ENCODE measurements around the gene ZBTB20.
"Not testable (repeated sequence)": the region's sequence is repeated elsewhere in the genome, so short reads cannot be mapped to it uniquely, and the experiment has no call there.

ZBTB20 gene

DNA sequence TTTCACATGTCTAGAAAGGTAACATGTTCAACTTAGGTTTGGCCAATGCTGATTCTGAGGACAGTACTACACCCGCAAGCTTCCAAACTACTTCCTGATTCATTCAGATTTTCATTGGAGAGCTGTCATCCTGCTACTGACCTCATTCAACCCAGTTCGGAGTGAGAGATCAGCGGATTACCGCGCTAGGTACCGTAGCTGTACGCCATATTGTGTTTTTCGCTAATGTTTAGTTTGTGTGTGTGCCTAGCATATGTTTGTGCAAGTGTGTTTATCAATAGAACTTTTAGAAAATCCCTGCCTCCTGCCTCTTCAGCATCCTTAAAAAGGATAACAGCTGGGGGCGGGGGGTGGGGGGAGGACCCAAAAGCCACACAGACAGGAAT, 1.1 kb downstream of the ZBTB20 start:
- DNase-seq = peak; percentile 47

DNA sequence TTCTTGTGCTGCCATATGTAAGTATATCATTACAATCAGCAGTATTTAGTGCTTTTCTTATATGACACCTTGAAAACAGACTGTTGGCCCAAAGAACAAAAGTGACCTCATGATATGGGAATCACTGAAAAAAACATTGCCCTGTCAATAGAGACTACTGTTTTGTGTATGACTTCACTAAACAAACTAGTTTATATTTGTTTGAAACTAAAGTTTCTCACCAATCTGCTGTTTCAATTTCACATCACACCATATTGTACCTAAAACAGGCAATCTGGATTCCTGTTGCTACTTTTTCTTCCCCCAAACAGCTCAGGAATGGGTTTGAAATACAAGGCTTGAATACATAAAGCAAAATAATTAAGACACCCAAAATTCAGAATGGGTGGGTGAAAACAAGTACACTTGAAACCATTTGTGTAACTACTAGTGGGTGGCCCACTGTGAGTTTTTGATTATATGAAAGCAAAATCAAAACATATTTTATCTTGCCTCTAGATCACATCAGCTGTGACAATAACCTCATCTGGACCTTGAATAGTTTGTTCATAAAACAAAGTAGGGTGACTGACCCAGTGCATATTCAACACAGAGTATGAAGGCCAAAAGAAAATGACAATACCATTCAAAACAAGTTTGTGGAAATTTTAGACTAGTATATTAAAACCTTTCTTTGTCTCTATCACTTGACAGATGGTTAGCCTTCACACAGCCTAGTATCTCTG, 5.9 kb downstream of the ZBTB20 start:
- no peak for DNase-seq

DNA sequence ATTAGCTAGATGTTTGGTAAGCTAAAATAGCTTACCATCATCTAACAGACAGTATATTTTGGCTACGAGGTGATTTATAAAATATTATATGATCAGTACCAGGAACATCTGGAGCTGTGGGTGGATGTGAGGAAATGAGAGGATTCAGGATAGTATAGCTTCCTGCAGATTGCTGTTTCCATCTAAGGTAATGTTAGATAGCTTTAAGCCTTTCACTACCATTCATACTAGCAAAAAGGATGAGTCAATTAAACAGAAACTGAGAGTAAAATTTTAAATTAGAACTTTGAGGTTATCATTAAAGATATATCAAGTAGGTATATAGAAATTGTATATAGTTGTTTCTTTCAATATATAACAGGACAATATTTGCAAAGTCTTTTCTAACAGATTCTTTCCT, 8.0 kb downstream of the ZBTB20 start:
- no peak for DNase-seq

DNA sequence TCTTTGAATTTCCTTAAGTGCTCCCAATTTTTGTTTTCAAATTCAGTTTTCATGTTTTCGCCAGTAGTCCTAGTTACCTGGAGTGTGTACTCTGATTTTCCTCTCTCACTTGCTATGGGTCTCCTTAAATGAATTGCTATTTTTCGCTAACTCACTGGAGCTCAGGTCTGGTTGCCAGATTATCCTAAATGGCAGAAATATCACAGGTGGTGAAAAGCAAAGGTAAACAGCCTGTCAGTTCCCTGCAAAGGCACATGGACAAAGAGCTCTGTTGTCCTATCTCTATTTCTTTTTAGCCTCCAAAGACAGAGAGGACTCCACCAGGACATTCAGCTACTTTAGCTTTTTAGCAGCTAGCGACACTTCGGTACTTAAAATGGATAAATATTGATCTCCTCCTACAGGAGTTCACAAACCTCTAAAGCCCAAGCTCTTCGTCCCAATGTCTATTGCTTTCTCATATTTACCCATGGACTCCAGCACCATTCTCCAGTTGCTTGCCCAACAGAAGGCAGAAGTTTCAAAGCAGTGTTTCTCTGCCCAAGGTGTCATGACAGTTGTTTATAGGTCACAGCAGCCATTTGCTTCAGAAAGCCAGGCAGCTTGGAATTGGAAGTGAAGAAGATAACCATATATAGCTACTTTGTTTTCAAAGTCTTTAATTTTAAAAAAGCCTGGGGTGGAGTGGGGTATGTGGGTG, 12.3 kb downstream of the ZBTB20 start:
- no peak for DNase-seq

DNA sequence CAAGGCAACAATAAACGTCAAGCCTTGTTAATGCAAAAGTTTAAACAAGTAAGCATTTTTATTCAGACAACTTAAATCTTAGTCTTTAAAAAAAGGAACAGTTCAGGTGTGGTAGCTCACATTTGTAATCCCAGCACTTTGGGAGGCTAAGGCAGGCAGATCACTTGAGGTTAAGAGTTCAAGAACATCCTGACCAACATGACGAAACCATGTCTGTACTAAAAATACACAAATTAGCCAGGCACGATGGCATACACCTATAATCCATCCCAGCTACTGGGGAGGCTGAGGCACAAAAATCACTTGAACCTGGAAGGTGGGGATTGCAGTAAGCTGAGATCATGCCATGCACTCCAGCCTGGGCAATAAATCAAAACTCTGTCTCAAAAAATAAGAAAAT, 19.9 kb downstream of the ZBTB20 start:
- DNase-seq = no peak

DNA sequence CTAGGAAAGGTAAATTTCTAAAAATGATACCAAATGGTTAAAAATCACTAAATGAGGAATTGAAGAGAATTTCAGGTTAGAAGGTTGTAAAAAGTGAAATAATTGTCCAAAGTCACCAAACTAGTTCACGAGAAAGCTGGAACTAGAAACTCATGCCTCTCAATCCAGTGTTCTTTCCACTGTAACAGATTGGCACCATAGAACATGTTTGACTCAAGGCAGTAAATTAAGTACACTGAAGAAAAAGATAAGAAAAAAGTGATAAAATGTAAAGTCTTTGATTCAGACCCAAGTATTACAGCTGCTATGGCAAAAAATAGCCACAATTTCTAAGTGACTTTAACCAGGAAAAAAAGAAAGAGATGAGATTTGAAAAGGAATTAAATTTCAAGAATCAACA, 26.5 kb downstream of the ZBTB20 start:
- DNase-seq = no peak

DNA sequence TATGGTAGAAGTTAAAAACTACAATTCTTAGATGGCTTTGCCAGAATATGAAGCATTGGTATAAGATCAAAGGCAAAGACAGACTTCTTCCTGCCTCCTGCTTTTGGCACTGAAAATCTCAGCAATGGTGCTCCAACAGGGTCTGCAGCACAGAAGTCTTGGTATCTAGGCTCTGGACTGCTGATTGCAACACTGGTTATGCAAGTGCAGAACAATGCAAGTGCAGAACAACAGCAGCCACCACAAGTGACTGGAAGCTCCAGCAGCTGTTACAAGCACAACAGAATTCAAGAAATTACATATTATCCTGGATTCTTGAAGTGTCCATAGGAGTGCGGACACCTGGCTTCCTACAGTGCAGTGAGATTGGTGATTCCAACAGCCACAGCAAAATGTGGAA, 33.7 kb downstream of the ZBTB20 start:
- no peak for DNase-seq

DNA sequence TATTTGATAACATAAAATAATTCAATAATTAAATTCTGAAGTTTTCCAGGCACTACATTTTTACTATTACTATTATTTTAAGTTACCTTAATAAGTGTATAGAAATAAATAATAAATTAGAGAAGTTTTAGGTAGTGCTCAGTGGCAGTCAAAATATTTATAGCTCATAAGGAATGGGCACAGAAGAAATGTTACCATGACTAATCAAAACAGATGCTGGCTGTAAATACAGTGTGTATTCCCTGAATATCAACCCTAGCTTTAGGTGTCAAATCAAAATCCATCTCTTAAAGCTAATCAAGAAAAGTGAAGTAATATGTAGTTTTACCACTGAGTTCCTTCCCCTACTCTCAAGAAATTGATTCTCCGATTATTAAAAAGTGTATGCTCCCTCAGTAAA, 35.5 kb downstream of the ZBTB20 start:
- no peak for DNase-seq

DNA sequence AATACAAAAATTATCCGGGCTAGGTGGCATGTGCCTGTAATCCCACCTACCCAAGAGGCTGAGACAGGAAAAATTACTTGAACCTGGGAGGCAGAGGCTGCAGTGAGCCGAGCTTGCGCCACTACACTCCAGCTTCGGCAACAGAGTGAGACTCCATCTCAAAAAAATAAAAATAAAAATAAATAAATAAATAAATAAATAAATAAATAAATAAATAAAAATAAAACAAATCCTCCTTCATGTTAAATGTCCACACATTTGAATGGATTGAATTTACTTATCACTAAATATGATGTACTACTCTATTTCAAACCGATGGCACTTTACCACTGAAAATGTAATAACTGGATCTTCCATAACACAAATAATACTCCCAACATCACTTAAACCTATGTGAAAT, 36.3 kb downstream of the ZBTB20 start:
- no peak for DNase-seq

DNA sequence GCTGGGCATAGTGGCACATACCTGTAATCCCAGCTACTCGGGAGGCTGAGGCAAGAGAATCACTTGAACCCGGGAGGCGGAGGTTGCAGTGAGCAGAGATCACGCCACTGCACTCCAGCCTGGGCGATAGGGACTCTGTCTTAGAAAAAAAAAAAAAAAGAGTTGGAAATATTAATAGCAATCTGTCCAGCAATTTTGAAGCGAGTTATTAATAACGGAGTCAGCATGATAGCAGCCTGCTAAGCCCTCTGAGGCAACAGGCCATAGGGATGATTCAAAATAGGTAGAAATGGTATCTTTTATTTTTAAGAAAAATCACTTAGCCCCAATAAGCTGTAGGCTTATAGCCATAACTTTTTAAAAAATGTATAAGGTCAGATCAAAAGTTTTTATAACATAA, 37.0 kb downstream of the ZBTB20 start:
- not testable (repeated sequence) for DNase-seq

DNA sequence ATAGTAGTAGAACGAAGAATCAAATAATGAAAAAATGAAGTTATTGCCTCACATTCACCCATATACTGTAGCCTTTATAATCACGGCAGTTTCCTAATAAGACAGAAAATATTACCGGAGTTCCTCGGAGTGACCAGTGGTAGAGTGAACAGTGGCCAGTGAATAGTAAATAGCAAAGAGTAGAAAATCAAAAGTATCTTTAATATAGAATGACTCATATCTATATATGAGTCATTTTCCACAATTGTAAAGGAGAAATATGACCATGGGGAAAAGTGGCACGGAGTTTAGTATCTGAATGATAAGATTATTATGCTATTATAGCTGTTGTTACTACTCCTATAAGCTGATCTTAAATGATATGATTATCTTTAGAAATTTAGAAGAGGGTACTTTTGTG, 38.5 kb downstream of the ZBTB20 start:
- no peak for DNase-seq

DNA sequence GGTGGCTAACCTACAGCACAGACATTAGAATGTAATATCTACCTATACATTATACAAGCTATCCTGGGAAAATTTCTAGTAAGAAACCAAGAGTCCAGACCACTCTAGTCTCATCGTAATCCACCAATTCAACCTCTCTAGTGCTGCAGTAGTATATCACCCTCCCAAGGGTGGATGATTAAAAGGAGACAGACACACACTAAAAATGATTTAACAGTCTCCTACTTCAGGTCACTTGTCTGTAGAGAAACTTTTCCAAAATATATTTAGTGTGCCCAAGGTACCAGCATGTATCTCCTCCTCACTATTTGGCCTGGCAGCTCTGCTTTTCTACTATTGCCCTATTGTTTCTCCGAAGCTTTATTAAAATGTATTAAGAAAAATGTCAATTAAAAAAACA, 45.0 kb downstream of the ZBTB20 start:
- no peak for DNase-seq

DNA sequence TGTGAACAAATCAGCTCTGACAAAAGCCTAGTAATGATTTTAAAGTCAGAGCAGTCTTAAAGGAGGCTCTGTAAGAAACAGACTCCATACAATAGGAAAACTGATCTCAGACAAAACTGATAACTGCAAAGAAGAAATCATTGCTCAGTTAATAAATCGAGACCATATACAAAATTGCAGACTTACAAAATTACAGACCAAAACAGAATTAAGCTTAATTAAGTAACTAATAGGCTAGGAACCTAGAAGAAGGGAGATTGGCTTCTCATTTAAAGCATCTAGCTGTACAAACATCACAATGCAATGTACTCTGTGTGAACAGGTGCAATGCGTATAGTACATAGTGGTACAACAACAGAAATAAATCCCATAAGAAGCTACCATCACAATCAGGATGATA, 46.3 kb downstream of the ZBTB20 start:
- no peak for DNase-seq

DNA sequence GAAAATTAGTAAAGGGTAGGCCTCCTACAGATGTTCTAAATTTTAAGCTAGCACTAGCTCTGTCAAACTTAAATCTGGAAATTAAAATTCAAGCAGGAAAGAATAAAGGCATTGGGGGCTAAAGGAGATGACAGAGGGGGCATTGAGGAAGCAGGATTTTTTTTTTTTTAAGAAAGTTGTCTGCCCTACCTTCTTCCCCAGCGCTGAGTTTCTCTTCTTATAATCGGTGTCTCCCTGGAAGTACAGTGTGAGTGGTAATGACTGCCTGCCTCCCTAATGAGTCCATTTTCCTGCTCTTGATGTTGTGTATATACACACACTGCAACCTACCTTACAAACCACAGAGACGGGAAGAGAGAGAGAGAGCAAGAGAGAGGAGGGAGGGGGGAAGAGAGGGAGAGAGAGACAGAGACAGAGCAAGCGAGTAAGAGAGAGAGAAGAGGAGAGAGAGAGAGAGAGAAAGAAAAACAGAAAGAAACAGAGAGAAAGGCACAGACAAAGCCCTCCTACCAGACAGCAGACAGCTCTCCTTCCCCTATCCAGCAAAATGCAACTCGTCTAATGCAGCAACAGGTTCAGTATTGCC, 47.0 kb downstream of the ZBTB20 start:
- DNase-seq = peak; percentile 12

DNA sequence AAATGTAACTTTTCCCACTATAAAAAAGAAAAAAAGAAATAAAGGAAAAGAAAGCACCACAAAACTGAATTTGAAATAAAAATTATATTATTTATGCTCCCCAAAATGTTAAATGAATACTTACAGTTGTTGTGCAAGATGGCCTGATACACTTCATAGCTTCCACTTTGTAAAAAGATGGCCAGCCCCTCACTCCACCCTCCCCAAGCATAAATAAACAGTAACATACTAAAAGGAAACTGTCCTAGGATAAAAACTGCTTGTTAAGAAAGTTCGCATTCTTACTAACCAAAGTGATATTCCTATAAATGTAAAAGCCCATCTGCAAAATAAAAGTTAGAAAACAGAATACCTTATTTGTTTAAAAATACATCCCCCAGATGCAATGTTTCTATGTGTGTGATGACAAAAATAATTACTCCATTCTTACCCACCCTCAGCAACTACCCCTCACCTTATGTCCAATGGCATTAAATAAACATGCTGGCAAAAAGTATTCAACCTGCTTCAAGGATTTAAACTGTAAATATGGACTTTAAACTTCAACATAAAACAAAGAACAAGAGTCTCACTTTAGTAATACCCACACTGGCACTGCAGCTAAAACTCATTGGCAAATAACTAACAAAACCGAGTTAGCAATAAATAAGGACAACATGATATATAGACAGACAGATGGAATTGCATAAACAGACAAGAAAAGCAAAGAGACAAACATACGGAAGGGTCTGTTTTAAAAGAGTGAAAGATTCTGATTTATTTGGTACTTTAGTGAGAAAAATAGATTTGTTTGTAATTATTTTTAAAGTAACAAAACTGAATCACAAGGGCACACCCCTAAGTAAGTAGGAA, 47.7 kb downstream of the ZBTB20 start:
- no peak for DNase-seq

DNA sequence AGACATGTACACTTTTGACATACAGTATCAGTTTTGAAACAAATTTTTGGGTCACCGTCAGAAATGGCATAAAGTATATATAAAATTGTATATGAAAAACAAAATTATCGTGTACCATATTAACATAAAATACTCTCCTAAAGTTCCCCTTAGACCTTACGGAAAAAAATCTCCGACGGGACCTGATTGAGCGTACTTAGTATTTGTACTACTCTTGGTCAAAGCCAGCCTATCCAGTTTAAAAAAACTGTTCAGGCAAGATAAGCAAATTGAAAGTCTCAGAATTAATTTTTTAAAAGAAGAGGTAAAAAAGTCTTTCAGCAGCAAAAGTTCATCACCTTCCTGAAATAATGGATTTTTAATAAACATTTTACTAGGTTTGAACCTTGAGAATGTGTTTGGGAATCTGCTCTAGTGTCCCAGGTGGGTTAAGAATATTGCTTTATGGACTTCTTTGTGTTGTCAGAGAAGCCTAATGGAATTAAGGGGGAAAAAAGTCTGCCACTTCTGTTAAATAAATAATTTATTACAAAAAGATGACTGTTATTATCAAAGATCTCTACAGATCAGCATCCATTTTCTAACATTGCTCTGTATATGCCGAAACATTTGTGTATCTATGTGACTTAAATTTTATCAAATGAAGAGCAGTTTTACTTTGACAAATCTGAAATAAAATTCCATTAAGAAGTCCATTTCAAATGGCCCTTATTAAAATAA, 48.6 kb downstream of the ZBTB20 start:
- no peak for DNase-seq

DNA sequence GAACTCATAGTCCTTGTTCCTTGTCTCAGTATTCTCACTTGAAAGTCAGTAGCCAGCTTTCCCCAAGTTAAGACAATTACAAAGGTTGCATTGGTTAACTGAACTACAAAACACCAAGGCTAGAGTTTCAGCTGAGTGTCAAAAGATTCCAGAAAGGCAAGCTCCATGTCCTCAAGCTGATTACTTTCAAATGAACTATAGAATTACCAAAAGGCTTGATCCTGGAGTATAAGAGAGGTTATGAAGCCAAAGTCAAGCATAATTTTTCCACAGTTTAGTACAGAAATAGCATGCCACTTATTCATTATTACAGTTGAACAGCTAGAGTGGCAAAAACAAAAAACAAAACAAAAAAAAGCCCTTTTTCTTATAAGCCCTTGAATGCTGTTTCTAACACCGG, 51.9 kb downstream of the ZBTB20 start:
- DNase-seq = no peak

DNA sequence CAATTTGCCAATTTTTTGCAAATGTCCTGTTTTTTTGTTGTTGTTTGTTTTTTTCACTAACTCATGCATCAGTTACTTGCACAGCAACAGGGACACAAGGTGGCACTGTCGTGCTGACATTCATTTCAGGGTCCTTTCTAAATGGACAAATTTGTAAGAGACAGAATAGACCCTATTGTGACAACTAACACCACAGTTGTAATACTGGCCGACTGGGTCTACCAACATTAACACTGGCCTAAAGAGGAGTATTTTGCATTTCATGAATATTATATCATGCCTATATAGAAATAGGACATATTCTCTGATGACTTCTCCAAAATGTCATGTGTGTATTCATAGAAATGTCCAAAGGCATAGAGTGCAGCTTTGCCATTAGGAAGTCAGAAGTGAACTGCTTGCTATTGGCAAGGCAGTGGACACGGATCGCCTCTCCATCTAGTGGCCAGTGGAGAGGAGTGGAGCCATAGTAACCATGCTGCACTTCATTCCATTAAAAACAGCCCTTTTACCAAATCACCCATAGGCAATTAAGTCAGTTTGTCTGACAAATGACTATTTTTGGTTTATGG, 54.8 kb downstream of the ZBTB20 start:
- peak; percentile 24 for DNase-seq

DNA sequence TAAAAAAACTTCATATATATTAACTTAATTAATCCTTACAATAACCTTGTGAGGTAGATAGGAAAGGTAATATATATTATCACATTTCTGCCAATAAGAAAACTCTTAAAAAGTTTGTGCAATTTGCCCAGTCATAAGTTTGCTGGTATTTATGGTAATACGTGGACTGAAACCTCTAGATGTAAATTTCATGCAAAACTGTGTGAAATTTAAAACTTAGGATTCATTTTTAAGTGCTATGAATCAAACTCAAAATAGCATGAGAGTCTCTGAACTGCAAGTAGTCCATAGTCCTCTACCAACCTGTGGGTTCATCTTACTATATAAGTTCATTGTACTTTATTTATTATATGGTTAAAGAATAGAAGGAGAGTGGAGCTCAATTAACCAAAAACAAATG, 56.4 kb downstream of the ZBTB20 start:
- DNase-seq = no peak

DNA sequence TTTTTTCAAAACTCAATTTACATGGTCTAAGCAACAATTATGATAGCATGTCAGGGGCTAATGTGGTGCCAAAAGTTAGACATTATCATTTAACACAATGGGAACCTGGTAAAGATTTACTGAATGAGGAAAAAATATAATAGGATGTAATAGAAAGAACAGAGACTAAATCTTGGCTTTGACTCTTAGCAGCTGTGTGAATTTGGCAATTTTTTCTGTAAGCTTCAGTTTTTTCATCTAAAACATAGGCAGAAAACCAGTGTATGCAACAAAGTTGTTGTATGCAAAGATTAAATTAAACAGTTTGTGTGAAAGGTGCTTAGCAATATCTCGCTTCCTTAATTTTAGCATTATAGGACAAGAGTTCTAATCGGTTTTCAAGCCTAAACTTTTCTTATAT, 57.6 kb downstream of the ZBTB20 start:
- no peak for DNase-seq

DNA sequence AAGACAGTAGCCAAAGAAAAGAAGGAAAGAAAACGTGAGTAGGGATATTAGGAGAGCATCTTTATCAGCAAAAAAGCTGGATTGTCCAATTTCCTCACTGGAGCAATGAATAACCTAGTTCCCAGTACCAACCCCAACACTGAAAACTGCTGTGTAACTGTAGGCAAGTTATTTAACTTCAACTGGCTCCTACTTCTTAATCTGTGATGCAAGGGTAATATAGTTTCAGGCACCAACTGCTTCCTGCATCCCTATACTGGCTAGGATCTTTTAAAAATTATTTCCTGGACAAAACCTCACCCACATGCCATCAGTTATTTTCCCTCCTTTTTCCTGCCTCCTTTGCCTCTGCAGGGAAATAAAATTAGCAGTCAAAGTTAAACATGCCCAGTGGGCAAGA, 59.6 kb downstream of the ZBTB20 start:
- DNase-seq = no peak

DNA sequence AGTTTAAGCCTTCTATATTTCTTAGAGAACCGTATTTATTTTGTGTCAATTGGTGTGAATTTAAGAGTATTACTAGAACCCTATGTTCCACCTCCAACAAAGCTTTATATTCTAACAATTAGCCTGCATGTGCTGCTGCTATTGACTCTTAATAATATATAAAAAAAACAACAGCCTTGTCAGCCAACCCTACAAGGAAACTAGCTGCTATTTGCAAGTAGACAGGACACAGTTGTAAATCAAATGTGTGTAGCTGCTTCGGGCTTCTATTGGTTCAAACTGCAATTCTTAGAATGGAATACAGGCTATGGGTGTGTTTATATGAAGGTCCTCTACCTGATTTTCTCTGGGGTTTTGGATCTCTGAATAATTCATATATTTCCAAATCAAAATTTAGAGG, 60.7 kb downstream of the ZBTB20 start:
- DNase-seq = no peak

All from NCI-H226 (cell line).